HepG2 (cell line): ENCODE data around the gene NATD1. TPM values are rescaled to one million over a fixed set of nuclear protein-coding genes. Genes with fewer than 3 reads are reported as not detected.

Experiments
- CC2D1A ChIP-seq: sonication (generic); formaldehyde crosslinking; IDR thresholded peaks from 2 replicates; pipeline ENCODE4 v1.8.1; 2023; ENCODE audit warnings: mild to moderate bottlenecking, missing genetic modification reagents
- CTCF ChIP-seq: sonication (generic); formaldehyde crosslinking; IDR thresholded peaks from 2 replicates; pipeline ENCODE4 v1.5.0; 2020; ENCODE audit warnings: mild to moderate bottlenecking, missing genetic modification reagents, moderate library complexity
- DNMT3B ChIP-seq: conservative IDR thresholded peaks from 2 replicates; pipeline ENCODE4 v1.6.1; 2016; ENCODE audit warnings: missing biosample characterization, control low read depth
- KLF12 ChIP-seq: sonication (generic); formaldehyde crosslinking; IDR thresholded peaks from 2 replicates; pipeline ENCODE4 v1.4.0; 2020; ENCODE audit warnings: missing genetic modification reagents, borderline replicate concordance
- MAZ ChIP-seq, 2 experiments: sonication (generic) in 1 of 2; formaldehyde crosslinking in 1 of 2; IDR thresholded peaks; 2 replicates each; pipeline versions ENCODE4 v1.5.0 to v1.6.1; 2012 to 2020; ENCODE audit warnings: low read depth in 2 of 2, mild to moderate bottlenecking in 2 of 2, borderline replicate concordance in 1 of 2, improper control_type of control experiment in 1 of 2, low read length in 1 of 2, missing genetic modification reagents in 1 of 2, moderate library complexity in 1 of 2
- NFYB ChIP-seq: sonication (generic); formaldehyde crosslinking; IDR thresholded peaks from 2 replicates; pipeline ENCODE4 v1.4.0; 2020; ENCODE audit warnings: missing genetic modification reagents
- SAFB2 ChIP-seq: sonication (generic); formaldehyde crosslinking; IDR thresholded peaks from 2 replicates; pipeline ENCODE4 v1.5.1; 2020; ENCODE audit warnings: missing genetic modification reagents, low read depth, mild to moderate bottlenecking, borderline replicate concordance
- SNRNP70 ChIP-seq: fragments of 200-400 bp; formaldehyde crosslinking; IDR thresholded peaks from 2 replicates; pipeline ENCODE4 v1.6.1; 2017; ENCODE audit warnings: mild to moderate bottlenecking, low read depth, low read length, moderate library complexity
- ZMYM4 ChIP-seq: sonication (generic); formaldehyde crosslinking; IDR thresholded peaks from 2 replicates; pipeline ENCODE4 v1.8.1; 2023; ENCODE audit warnings: mild to moderate bottlenecking, missing genetic modification reagents
- ZNF335 ChIP-seq: sonication (generic); formaldehyde crosslinking; IDR thresholded peaks from 2 replicates; pipeline ENCODE4 v1.4.0; 2020; ENCODE audit warnings: missing genetic modification reagents
- ZNF546 ChIP-seq: sonication (generic); formaldehyde crosslinking; conservative IDR thresholded peaks from 2 replicates; pipeline ENCODE4 v1.8.1; 2023; ENCODE audit warnings: mild to moderate bottlenecking, missing genetic modification reagents
- ZNF766 ChIP-seq: sonication (generic); formaldehyde crosslinking; IDR thresholded peaks from 2 replicates; pipeline ENCODE4 v1.5.0; 2020; ENCODE audit warnings: missing genetic modification reagents, borderline replicate concordance
- ZNF776 ChIP-seq: sonication (generic); formaldehyde crosslinking; IDR thresholded peaks from 2 replicates; pipeline ENCODE4 v1.4.0; 2020; ENCODE audit warnings: mild to moderate bottlenecking, missing genetic modification reagents
- ZNF784 ChIP-seq: sonication (generic); formaldehyde crosslinking; IDR thresholded peaks from 2 replicates; pipeline ENCODE4 v1.5.1; 2020; ENCODE audit warnings: missing genetic modification reagents, mild to moderate bottlenecking, borderline replicate concordance
- polyA plus RNA-seq, 8 experiments: library from polyadenylated mRNA; depleted of rRNA in 3 of 8; stranded (reverse) in 7 of 8; unstranded in 1 of 8; fragments of >200 nt; fragmentation: Illumina TruSeq in 4 of 8; extraction: Trizol in 4 of 8; gene quantifications; 2 replicates each; pipeline versions ENCODE4 v1.2.1 to v1.2.3, GENCODE V29; 2011 to 2016; ENCODE audit warnings: low read depth in 4 of 8, missing spikeins in 1 of 8, mixed read lengths in 1 of 8; ENCODE audit not compliant: insufficient read depth in 1 of 8
- total RNA-seq, 5 experiments: library from RNA; depleted of rRNA; stranded (reverse); fragments of >200 nt; fragmentation: Illumina TruSeq; extraction: Trizol; gene quantifications; 2 replicates each; pipeline ENCODE4 v1.2.3, GENCODE V29; 2016; ENCODE audit warnings: low read depth in 1 of 5
- TF ChIP-seq, protein P1 (sequence below): IDR thresholded peaks from 2 replicates; pipeline ENCODE4 v1.6.1; 2016; ENCODE audit warnings: missing genetic modification reagents, missing compliant biosample characterization
- TF ChIP-seq, protein P2 (sequence below): IDR thresholded peaks from 2 replicates; pipeline ENCODE4 v1.6.1; 2016; ENCODE audit warnings: low read depth, borderline replicate concordance
- TF ChIP-seq, protein P3 (sequence below): sonication (generic); formaldehyde crosslinking; IDR thresholded peaks from 2 replicates; pipeline ENCODE4 v1.5.1; 2020; ENCODE audit warnings: mild to moderate bottlenecking, missing genetic modification reagents
- TF ChIP-seq, protein P4 (sequence below): sonication (generic); formaldehyde crosslinking; IDR thresholded peaks from 2 replicates; pipeline ENCODE4 v1.4.0; 2020; ENCODE audit warnings: missing genetic modification reagents
- TF ChIP-seq, protein P5 (sequence below): sonication (generic); formaldehyde crosslinking; IDR thresholded peaks from 2 replicates; pipeline ENCODE4 v1.5.0; 2020; ENCODE audit warnings: missing genetic modification reagents, mild to moderate bottlenecking, borderline replicate concordance

Gene NATD1
- total and polyA plus RNA-seq, 2 of the 13 experiments (the other 11 are each of a cell fraction or from before 2014, with no cell fraction given): 0.31 to 2.3 TPM

DNA sequence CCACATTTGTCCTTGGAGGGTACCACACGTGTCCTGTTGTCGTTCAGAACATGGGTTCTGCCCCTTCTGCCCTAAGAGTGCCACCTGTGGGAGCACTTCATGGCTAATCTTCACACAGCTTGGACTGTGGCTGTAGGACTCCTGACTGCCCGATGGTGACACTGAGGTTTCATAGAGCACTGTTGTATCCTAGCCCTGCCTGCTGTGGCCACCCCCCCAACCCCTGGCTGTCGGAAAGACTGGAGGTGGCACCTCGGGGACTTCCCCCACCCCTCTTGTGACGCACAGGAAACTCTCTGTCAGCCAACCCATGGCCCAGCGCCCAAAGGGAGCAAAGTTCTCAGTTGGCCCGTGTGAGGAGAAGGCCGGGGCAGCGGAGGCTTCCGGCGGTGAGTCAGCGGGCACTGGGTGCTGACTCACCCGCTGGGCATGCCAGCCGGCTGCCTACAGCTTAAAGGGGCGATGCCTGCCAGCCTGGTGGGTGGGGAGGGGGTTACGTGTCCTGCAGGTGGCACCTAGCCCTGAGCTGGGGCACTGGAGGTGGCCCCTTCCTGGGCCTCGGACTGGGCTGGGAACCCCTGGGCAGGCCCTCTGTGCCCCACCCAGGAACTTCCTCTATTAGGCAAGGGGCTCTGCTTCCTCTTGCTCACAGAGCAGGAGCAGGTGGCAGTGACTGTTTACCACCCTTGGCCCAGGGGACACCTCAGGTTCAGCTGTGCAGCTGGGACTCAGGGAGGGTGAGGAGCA, 34.7 kb upstream of the NATD1 start (continued):
- TF ChIP-seq, protein P1, sequence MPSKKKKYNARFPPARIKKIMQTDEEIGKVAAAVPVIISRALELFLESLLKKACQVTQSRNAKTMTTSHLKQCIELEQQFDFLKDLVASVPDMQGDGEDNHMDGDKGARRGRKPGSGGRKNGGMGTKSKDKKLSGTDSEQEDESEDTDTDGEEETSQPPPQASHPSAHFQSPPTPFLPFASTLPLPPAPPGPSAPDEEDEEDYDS (CRISPR knock-in tag): peak; percentile 38; the same call in 1 of the 2 replicates
- TF ChIP-seq ZNF335 (CRISPR knock-in tag): no peak
- TF ChIP-seq, protein P2, sequence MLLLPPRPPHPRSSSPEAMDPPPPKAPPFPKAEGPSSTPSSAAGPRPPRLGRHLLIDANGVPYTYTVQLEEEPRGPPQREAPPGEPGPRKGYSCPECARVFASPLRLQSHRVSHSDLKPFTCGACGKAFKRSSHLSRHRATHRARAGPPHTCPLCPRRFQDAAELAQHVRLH (CRISPR knock-in tag): peak; percentile 40; the same call in 1 of the 2 replicates
- TF ChIP-seq, protein P3, sequence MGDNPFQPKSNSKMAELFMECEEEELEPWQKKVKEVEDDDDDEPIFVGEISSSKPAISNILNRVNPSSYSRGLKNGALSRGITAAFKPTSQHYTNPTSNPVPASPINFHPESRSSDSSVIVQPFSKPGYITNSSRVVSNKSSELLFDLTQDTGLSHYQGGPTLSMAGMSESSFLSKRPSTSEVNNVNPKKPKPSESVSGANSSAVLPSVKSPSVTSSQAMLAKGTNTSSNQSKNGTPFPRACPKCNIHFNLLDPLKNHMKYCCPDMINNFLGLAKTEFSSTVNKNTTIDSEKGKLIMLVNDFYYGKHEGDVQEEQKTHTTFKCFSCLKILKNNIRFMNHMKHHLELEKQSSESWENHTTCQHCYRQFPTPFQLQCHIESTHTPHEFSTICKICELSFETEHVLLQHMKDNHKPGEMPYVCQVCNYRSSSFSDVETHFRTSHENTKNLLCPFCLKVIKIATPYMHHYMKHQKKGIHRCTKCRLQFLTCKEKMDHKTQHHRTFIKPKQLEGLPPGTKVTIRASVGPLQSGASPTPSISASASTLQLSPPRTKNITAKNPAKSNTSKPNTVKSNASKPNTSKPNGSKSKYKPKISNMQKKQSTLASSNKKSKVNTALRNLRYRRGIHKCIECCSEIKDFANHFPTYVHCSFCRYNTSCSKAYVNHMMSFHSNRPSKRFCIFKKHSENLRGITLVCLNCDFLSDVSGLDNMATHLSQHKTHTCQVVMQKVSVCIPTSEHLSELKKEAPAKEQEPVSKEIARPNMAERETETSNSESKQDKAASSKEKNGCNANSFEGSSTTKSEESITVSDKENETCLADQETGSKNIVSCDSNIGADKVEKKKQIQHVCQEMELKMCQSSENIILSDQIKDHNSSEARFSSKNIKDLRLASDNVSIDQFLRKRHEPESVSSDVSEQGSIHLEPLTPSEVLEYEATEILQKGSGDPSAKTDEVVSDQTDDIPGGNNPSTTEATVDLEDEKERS (CRISPR knock-in tag): peak; percentile 83
- TF ChIP-seq SNRNP70: no peak
- no peak for TF ChIP-seq ZMYM4
- no peak for TF ChIP-seq ZNF784 (CRISPR knock-in tag)
- no peak for TF ChIP-seq ZNF546 (CRISPR knock-in tag)
- TF ChIP-seq DNMT3B: no peak
- no peak; the same call in 1 of the 2 replicates for TF ChIP-seq SAFB2 (CRISPR knock-in tag)
- TF ChIP-seq, protein P4, sequence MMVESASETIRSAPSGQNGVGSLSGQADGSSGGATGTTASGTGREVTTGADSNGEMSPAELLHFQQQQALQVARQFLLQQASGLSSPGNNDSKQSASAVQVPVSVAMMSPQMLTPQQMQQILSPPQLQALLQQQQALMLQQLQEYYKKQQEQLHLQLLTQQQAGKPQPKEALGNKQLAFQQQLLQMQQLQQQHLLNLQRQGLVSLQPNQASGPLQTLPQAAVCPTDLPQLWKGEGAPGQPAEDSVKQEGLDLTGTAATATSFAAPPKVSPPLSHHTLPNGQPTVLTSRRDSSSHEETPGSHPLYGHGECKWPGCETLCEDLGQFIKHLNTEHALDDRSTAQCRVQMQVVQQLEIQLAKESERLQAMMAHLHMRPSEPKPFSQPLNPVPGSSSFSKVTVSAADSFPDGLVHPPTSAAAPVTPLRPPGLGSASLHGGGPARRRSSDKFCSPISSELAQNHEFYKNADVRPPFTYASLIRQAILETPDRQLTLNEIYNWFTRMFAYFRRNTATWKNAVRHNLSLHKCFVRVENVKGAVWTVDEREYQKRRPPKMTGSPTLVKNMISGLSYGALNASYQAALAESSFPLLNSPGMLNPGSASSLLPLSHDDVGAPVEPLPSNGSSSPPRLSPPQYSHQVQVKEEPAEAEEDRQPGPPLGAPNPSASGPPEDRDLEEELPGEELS: no peak
- TF ChIP-seq, protein P5, sequence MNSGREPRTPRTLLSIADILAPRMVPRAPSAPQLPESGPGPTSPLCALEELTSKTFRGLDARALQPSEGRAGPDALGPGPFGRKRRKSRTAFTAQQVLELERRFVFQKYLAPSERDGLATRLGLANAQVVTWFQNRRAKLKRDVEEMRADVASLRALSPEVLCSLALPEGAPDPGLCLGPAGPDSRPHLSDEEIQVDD: no peak
- no peak for TF ChIP-seq CC2D1A
- TF ChIP-seq KLF12: no peak; the same call in 1 of the 2 replicates
- 0 out of 2 replicates have a peak, but pooled peaks have one; percentile 26 for TF ChIP-seq ZNF776
- TF ChIP-seq ZNF766 (CRISPR knock-in tag): peak; percentile 76; the same call in 1 of the 2 replicates
- TF ChIP-seq CTCF (CRISPR knock-in tag): peak; percentile 24
- peak; percentile 81; the same call in 1 of the 2 replicates for TF ChIP-seq MAZ (IDR thresholded peaks at IDR 0.05; ENCODE audit: borderline replicate concordance, low read depth, low read length)
- TF ChIP-seq MAZ (CRISPR knock-in tag; IDR thresholded peaks at IDR 0.05; ENCODE audit: low read depth): peak; percentile 41; the same call in 1 of the 2 replicates
- peak; percentile 41; the same call in 1 of the 2 replicates for TF ChIP-seq NFYB (CRISPR knock-in tag)
